A549 (cell line): ENCODE data around the gene POLR1D.

Experiments
- BHLHE40 ChIP-seq: IDR thresholded peaks from 2 replicates; pipeline ENCODE4 v1.6.1; 2012; ENCODE audit warnings: low read depth, low read length, inconsistent platforms
- CTCF ChIP-seq: fragments of >200 bp; sonication (Bioruptor Twin); formaldehyde crosslinking; IDR thresholded peaks from 3 replicates; pipeline ENCODE4 v1.5.1; 2016
- HMGXB4 ChIP-seq: fragments of 250-450 bp; sonication (Bioruptor Pico); IDR thresholded peaks from 2 replicates; pipeline ENCODE4 v1.5.0; 2021; ENCODE audit warnings: mild to moderate bottlenecking, moderate library complexity, borderline replicate concordance
- JUNB ChIP-seq: fragments of >200 bp; sonication (Bioruptor Twin); formaldehyde crosslinking; IDR thresholded peaks from 2 replicates; pipeline ENCODE4 v1.6.1; 2016
- MAFK ChIP-seq: fragments of 450-650 bp; IDR thresholded peaks from 2 replicates; pipeline ENCODE4 v1.6.1; 2014; ENCODE audit not compliant: partially characterized antibody
- POLR2A ChIP-seq: IDR thresholded peaks from 2 replicates; pipeline ENCODE4 v1.6.1; 2012; ENCODE audit warnings: mild to moderate bottlenecking, low read length
- RFX5 ChIP-seq: fragments of 450-650 bp; IDR thresholded peaks from 2 replicates; pipeline ENCODE4 v1.7.1; 2014; ENCODE audit warnings: antibody characterized with exemption, mild to moderate bottlenecking, moderate library complexity

GRCh38 chr13:27636589-27637288, 15.0 kb downstream of the POLR1D start:
- TF ChIP-seq CTCF (no peak), BHLHE40 (no peak), RFX5 (no peak), POLR2A (no peak), HMGXB4 (CRISPR knock-in tag) (no peak), JUNB (no peak), MAFK (no peak)
